GM06990 (cell line): ENCODE measurements around the gene NTRK3.

Experiments
- DNase-seq: peaks from one replicate; pipeline ENCODE4 v3.0.0-alpha.2; 2011; ENCODE audit not compliant: insufficient read length; ENCODE audit errors: extremely low read depth
- H3K27me3 ChIP-seq: replicated peaks from 2 replicates; pipeline ENCODE4 v1.6.0; 2011; ENCODE audit warnings: low read length; ENCODE audit not compliant: control insufficient read depth, insufficient read depth
- H3K36me3 ChIP-seq: 2 replicates; pipeline ENCODE4 v1.5.1; 2011; ENCODE audit warnings: low read length; ENCODE audit not compliant: control insufficient read depth, insufficient read depth
- H3K4me3 ChIP-seq: replicated peaks from 2 replicates; pipeline ENCODE4 v1.5.1; 2011; ENCODE audit warnings: low read depth, mild to moderate bottlenecking, control low read depth, low read length
- CTCF ChIP-seq: IDR thresholded peaks from 2 replicates; pipeline ENCODE4 v1.5.1; 2011; ENCODE audit warnings: low read length, control low read depth, mild to moderate bottlenecking, inconsistent platforms; ENCODE audit not compliant: insufficient read depth, poor library complexity, severe bottlenecking

NTRK3 gene

GRCh38 chr15:87829332-87830050 is 427.0 kb downstream of the NTRK3 start:
- no peak for TF ChIP-seq CTCF
- no peak overlapping the region for H3K4me3 ChIP-seq
- no peak for DNase-seq
- no peaks in the 10 kb centered on the region for H3K36me3 ChIP-seq
- H3K27me3 ChIP-seq = no peaks in the 10 kb centered on the region

- no peak for TF ChIP-seq CTCF
- Histone ChIP-seq H3K4me3 (no peak overlapping the region), H3K36me3 (no peaks in the 10 kb centered on the region), H3K27me3 (no peaks in the 10 kb centered on the region)
- DNase-seq = no peak
These were observed 427.9 kb downstream of the NTRK3 start for GRCh38 chr15:87828608-87829007.

GRCh38 chr15:87827131-87827530 is 429.4 kb downstream of the NTRK3 start:
- TF ChIP-seq CTCF = no peak
- no peaks in the 10 kb centered on the region for H3K36me3 ChIP-seq
- no peak overlapping the region for H3K4me3 ChIP-seq
- no peak for DNase-seq
- no peaks in the 10 kb centered on the region for H3K27me3 ChIP-seq

- Histone ChIP-seq H3K36me3 (no peaks in the 10 kb centered on the region), H3K4me3 (no peak overlapping the region), H3K27me3 (no peaks in the 10 kb centered on the region)
- no peak for DNase-seq
- no peak for TF ChIP-seq CTCF
These were observed 430.3 kb downstream of the NTRK3 start for GRCh38 chr15:87826119-87826747.

GRCh38 chr15:87818756-87819155 is 437.8 kb downstream of the NTRK3 start:
- TF ChIP-seq CTCF = no peak
- Histone ChIP-seq H3K4me3 (no peak overlapping the region), H3K27me3 (no peaks in the 10 kb centered on the region), H3K36me3 (no peaks in the 10 kb centered on the region)
- DNase-seq = no peak

GRCh38 chr15:87817553-87817952 is 439.0 kb downstream of the NTRK3 start:
- DNase-seq = no peak
- H3K4me3 ChIP-seq = no peak overlapping the region

More at GRCh38 chr15:87817553-87817952, 439.0 kb downstream of the NTRK3 start:
- no peak for TF ChIP-seq CTCF
- H3K36me3 ChIP-seq = no peaks in the 10 kb centered on the region
- no peaks in the 10 kb centered on the region for H3K27me3 ChIP-seq
